Transverse colon (tissue), 4 donors: ENCODE results near the gene GDPD1. TPM values are rescaled to one million over a fixed set of nuclear protein-coding genes. Genes with fewer than 3 reads are reported as not detected.

Experiments used
- DNase-seq: peaks from one replicate; pipeline ENCODE4 v3.0.0-alpha.2; 2019
- H3K27ac ChIP-seq, 4 donors: fragments of 200-600 bp; sonication (generic); 2 replicates each; pipeline ENCODE4 v1.5.1; 2016 to 2018; ENCODE audit warnings: inconsistent platforms in 4 of 4
- H3K27me3 ChIP-seq: fragments of 200-600 bp; sonication (generic); 2 replicates; pipeline ENCODE4 v1.5.1; 2017; ENCODE audit warnings: inconsistent platforms
- H3K36me3 ChIP-seq, 4 donors: fragments of 200-600 bp; sonication (generic); 2 replicates each; pipeline ENCODE4 v1.5.1; 2017 to 2019; ENCODE audit warnings: inconsistent platforms in 4 of 4
- H3K4me1 ChIP-seq, 4 donors: fragments of 200-600 bp; sonication (generic); 2 replicates each; pipeline ENCODE4 v1.5.1; 2017 to 2020; ENCODE audit warnings: inconsistent platforms in 4 of 4
- H3K4me3 ChIP-seq, 4 donors: fragments of 200-600 bp; sonication (generic); 1 replicate in 1 of 4; 2 replicates in 3 of 4; pipeline versions ENCODE4 v1.5.1 to v1.6.1; 2017 to 2019; ENCODE audit warnings: inconsistent platforms in 4 of 4
- H3K9me3 ChIP-seq, 2 donors: fragments of 200-600 bp; sonication (generic); 2 replicates each; pipeline ENCODE4 v1.5.1; 2017 to 2019; ENCODE audit warnings: inconsistent platforms in 2 of 2
- EP300 ChIP-seq: sonication (generic); formaldehyde crosslinking; IDR thresholded peaks from one replicate; pipeline ENCODE4 v1.6.1; 2017; ENCODE audit warnings: antibody characterized with exemption, low read depth
- POLR2A ChIP-seq: fragments of 450-650 bp; IDR thresholded peaks from one replicate; pipeline ENCODE4 v1.6.1; 2016; ENCODE audit warnings: antibody characterized with exemption, mild to moderate bottlenecking, moderate library complexity
- POLR2AphosphoS5 ChIP-seq, 3 donors: sonication (generic); formaldehyde crosslinking; IDR thresholded peaks; one replicate each; pipeline ENCODE4 v1.6.1; 2016; ENCODE audit warnings: antibody characterized with exemption in 3 of 3
- WGBS, 2 donors: methylation state at CpG; one replicate each; pipeline ENCODE4 v1.1.5; 2018; ENCODE audit warnings: low coverage in 1 of 2; 5-methylcytosine and 5-hydroxymethylcytosine counted together
- in situ Hi-C, 4 donors: fragments of 200-750 bp; cut with MboI; loops; one replicate each; pipeline versions ENCODE4 v1.15.0 to v1.15.1; 2017; ENCODE audit warnings: low sequenced_read_pairs in 3 of 4, low pct_ligation_motif_present in 1 of 4, low pct_unique_long_range_greater_than_20kb in 1 of 4
- intact Hi-C: fragments of 100-400 bp; cut with DNase I; formaldehyde crosslinking; loops from one replicate; pipeline ENCODE4 v1.15.1; 2023; ENCODE audit warnings: low total_unique reads
- total RNA-seq, 4 donors: library from RNA; depleted of rRNA; stranded (reverse); fragments of >200 nt; gene quantifications; one replicate each; pipeline ENCODE4 v1.1.0, GENCODE V29; 2016
- TF ChIP-seq, protein P1 (sequence below), 5 experiments: fragments of 200-600 bp in 3 of 5; fragments of 450-650 bp in 2 of 5; sonication (generic) in 3 of 5; IDR thresholded peaks; 1 replicate in 2 of 5; 2 replicates in 3 of 5; pipeline ENCODE4 v1.5.1; 2016 to 2017; ENCODE audit warnings: antibody characterized with exemption in 5 of 5, inconsistent platforms in 3 of 5, mild to moderate bottlenecking in 2 of 5, moderate library complexity in 1 of 5

The GDPD1 gene
- total RNA-seq, 4 donors from 2014 or later = 1.8 to 22.1 (median 9.3) TPM

DNA sequence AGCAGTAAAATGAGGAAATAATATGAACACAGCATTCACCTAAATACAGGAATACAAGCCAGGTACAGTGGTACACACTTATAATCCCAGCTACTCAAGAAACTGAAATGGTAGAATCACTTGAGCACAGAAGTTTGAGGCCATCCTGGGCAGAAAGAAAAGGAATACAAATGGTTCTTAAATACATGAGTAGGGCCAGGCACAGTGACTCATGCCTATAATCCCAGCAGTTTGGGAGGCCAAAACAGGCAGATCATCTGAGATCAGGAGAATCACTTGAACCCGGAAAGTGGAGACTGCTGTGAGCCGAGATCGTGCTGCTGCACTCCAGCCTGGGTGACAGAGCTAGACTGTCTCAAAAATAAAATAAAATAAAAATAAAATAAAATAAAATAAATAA is 33.5 kb upstream of the GDPD1 start:
- no peaks in the 10 kb centered on the region for H3K27me3 ChIP-seq
- H3K9me3 ChIP-seq = no peaks in the 10 kb centered on the region
- no peak overlapping the region for H3K27ac ChIP-seq
- intact Hi-C loops (no loop called here), in situ Hi-C loops (no loop called here)
- no peak for DNase-seq
- no peak overlapping the region for H3K4me3 ChIP-seq
- no peaks in the 10 kb centered on the region for H3K36me3 ChIP-seq
- TF ChIP-seq EP300 (no peak), POLR2AphosphoS5 (IDR thresholded peaks at IDR 0.05) (no peak), POLR2A (no peak)
- TF ChIP-seq, protein P1, sequence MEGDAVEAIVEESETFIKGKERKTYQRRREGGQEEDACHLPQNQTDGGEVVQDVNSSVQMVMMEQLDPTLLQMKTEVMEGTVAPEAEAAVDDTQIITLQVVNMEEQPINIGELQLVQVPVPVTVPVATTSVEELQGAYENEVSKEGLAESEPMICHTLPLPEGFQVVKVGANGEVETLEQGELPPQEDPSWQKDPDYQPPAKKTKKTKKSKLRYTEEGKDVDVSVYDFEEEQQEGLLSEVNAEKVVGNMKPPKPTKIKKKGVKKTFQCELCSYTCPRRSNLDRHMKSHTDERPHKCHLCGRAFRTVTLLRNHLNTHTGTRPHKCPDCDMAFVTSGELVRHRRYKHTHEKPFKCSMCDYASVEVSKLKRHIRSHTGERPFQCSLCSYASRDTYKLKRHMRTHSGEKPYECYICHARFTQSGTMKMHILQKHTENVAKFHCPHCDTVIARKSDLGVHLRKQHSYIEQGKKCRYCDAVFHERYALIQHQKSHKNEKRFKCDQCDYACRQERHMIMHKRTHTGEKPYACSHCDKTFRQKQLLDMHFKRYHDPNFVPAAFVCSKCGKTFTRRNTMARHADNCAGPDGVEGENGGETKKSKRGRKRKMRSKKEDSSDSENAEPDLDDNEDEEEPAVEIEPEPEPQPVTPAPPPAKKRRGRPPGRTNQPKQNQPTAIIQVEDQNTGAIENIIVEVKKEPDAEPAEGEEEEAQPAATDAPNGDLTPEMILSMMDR (IDR thresholded peaks at IDR 0.05) = no peak
- 50 to 96% methylated on average over 1 to 3 of the region's 3 CpGs for WGBS, 2 donors
- H3K4me1 ChIP-seq = no peaks in the 10 kb centered on the region

DNA sequence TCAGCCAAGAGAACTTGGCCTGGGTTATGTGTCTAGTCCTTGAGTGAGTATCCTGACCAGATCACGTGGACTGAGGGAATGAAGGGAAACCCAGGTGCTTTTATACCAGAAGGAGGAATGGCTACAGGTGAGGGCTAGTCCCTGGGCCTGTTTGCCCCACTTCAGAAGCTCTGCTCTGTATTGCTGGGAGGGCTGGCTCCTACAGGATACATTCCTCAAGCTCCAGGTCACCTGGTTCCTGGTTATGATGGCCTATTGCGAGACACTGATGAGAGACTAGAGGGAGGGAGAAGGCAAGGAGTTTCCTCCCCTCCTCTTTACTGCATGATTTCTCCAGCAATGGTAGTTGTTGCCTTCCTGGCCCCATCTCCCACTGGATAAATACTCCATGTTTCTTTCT is 29.5 kb upstream of the GDPD1 start:
- Histone ChIP-seq H3K27ac (no peak overlapping the region), H3K36me3 (no peaks in the 10 kb centered on the region), H3K4me3 (no peak overlapping the region), H3K27me3 (no peaks in the 10 kb centered on the region), H3K4me1 (no peaks in the 10 kb centered on the region), H3K9me3 (no peaks in the 10 kb centered on the region)
- DNase-seq = no peak
- 95 to 100% methylated on average over 1 to 2 of the region's 2 CpGs for WGBS, 2 donors
- TF ChIP-seq POLR2AphosphoS5 (IDR thresholded peaks at IDR 0.05) (no peak), EP300 (no peak), POLR2A (no peak)
- TF ChIP-seq, protein P1 (IDR thresholded peaks at IDR 0.05) = no peak
- intact Hi-C loops (no loop called here), in situ Hi-C loops (no loop called here)

DNA sequence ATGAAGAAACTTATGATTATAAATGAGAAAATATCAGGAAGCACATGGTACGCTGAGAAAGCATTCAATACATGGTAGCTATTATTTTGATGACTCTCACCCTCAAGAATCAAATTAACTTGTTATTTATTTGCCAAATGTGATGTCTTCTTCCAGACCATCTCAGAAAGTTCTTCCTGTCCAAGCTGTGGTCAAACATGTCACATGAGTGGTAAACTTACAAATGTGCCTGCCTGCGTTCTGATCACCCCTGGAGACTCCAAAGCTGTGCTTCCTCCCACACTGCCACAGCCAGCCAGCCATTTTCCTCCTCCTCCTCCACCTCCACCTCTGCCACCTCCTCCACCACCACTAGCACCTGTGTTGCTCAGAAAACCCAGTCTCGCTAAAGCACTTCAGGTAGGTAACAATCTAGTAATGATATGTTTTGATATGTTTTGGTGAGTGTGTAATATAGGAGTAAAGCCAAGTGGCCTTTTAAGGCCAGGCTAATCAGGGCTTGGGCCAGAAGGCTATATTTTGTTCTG is 26.9 kb upstream of the GDPD1 start:
- in situ Hi-C loops = no loop called here
- no peak overlapping the region for H3K4me3 ChIP-seq

DNA sequence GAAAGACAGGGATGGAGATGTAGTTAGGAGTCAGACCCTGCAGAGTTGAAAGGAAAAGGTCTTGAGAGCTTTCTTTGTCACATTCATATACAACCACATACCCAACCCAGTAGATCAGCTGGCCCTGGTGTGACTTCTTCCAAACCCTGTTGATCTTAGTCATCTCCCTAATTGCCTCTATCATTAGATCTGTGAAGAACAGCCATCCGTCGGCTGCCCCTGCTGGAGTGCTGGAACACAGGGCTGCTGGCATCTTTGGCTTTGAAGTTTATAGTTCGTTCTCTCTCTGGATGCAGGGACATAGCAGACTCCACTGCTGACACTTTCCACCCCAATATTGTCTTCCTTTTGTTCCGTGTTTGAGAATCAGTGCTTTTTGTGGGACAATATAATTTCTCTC is 20.9 kb upstream of the GDPD1 start:
- Histone ChIP-seq H3K27ac (no peak overlapping the region), H3K36me3 (no peaks in the 10 kb centered on the region), H3K4me1 (no peaks in the 10 kb centered on the region), H3K27me3 (no peaks in the 10 kb centered on the region), H3K4me3 (no peak overlapping the region), H3K9me3 (no peaks in the 10 kb centered on the region)
- intact Hi-C loops = no loop called here
- in situ Hi-C loops = no loop called here
- no peak for DNase-seq
- WGBS, 2 donors = 83 to 96% methylated on average over 3 to 4 of the region's 4 CpGs
- no peak for TF ChIP-seq EP300
- no peak for TF ChIP-seq POLR2AphosphoS5 (IDR thresholded peaks at IDR 0.05)
- no peak for TF ChIP-seq POLR2A
- TF ChIP-seq, protein P1 (IDR thresholded peaks at IDR 0.05) = no peak

More for the DNA sequence above, 26.9 kb upstream of the GDPD1 start:
- intact Hi-C loops = no loop called here
- H3K36me3 ChIP-seq = no peaks in the 10 kb centered on the region
- no peak for DNase-seq
- WGBS, 2 donors = 80 to 100% methylated on average over 2 to 3 of the region's 3 CpGs
- TF ChIP-seq, protein P1 (IDR thresholded peaks at IDR 0.05) = no peak
- no peak for TF ChIP-seq EP300
- H3K9me3 ChIP-seq = no peaks in the 10 kb centered on the region
- no peaks in the 10 kb centered on the region for H3K4me1 ChIP-seq
- H3K27ac ChIP-seq = no peak overlapping the region
- no peaks in the 10 kb centered on the region for H3K27me3 ChIP-seq
